ENCODE measurements around the gene LRP6. TPM values are rescaled to one million over a fixed set of nuclear protein-coding genes. Genes with fewer than 3 reads are reported as not detected.

The LRP6 gene
- total RNA-seq, 2 donors from 2014 or later, result 23.0 to 34.7 TPM

GRCh38 chr12:12099102-12099501 lies 167.7 kb downstream of the LRP6 start:
- 64% methylated on average over 6 of the region's 6 CpGs for WGBS
- Histone ChIP-seq H3K4me3 (no peak overlapping the region), H3K27me3 (replicated peaks; ENCODE audit: insufficient read depth) (no peaks in the 10 kb centered on the region), H3K36me3 (no peaks in the 10 kb centered on the region), H3K4me1 (replicated peaks) (no peaks in the 10 kb centered on the region), H3K9me3 (no peaks in the 10 kb centered on the region), H3K27ac (no peak overlapping the region)
- DNase-seq (ENCODE audit: low spot score), result no peak
- intact Hi-C loops (cut with DNase I), result no loop called here
- TF ChIP-seq, protein P1, sequence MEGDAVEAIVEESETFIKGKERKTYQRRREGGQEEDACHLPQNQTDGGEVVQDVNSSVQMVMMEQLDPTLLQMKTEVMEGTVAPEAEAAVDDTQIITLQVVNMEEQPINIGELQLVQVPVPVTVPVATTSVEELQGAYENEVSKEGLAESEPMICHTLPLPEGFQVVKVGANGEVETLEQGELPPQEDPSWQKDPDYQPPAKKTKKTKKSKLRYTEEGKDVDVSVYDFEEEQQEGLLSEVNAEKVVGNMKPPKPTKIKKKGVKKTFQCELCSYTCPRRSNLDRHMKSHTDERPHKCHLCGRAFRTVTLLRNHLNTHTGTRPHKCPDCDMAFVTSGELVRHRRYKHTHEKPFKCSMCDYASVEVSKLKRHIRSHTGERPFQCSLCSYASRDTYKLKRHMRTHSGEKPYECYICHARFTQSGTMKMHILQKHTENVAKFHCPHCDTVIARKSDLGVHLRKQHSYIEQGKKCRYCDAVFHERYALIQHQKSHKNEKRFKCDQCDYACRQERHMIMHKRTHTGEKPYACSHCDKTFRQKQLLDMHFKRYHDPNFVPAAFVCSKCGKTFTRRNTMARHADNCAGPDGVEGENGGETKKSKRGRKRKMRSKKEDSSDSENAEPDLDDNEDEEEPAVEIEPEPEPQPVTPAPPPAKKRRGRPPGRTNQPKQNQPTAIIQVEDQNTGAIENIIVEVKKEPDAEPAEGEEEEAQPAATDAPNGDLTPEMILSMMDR (IDR thresholded peaks at IDR 0.05), result no peak
- no peak for TF ChIP-seq POLR2AphosphoS5 (IDR thresholded peaks at IDR 0.05)
- no peak for TF ChIP-seq POLR2A (IDR thresholded peaks at IDR 0.05)

DNA sequence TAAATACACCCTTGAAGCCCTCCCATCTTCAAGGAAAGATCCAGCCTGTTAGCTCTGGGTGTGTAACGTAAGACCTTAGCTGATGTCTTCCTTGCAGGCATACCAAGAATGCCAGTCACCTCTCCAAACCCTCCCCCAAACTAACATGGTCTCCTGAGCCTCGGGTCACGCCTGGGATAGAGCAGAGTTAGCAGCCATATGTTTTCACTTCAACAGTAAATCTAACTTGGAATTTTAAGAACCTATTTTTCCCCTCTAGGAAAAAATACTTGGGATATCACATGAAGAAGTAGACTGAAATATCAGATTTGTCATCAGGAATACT lies 168.2 kb downstream of the LRP6 start:
- Histone ChIP-seq H3K27me3 (replicated peaks; ENCODE audit: insufficient read depth) (no peaks in the 10 kb centered on the region), H3K4me1 (replicated peaks) (no peaks in the 10 kb centered on the region), H3K36me3 (no peaks in the 10 kb centered on the region), H3K4me3 (no peak overlapping the region), H3K9me3 (no peaks in the 10 kb centered on the region), H3K27ac (no peak overlapping the region)
- WGBS, result 91% methylated on average over 3 of the region's 3 CpGs
- TF ChIP-seq POLR2A (IDR thresholded peaks at IDR 0.05), result no peak
- no peak for TF ChIP-seq POLR2AphosphoS5 (IDR thresholded peaks at IDR 0.05)
- TF ChIP-seq, protein P1 (IDR thresholded peaks at IDR 0.05), result no peak
- intact Hi-C loops (cut with DNase I), result no loop called here
- DNase-seq (ENCODE audit: low spot score), result no peak

- WGBS, result 68% methylated on average over 6 of the region's 6 CpGs
- DNase-seq (ENCODE audit: low spot score), result no peak
- Histone ChIP-seq H3K4me3 (no peak overlapping the region), H3K36me3 (no peaks in the 10 kb centered on the region), H3K27me3 (replicated peaks; ENCODE audit: insufficient read depth) (no peaks in the 10 kb centered on the region), H3K9me3 (no peaks in the 10 kb centered on the region), H3K4me1 (replicated peaks) (no peaks in the 10 kb centered on the region), H3K27ac (no peak overlapping the region)
- intact Hi-C loops (cut with DNase I), result no loop called here
- TF ChIP-seq POLR2AphosphoS5 (IDR thresholded peaks at IDR 0.05), result no peak
- TF ChIP-seq POLR2A (IDR thresholded peaks at IDR 0.05), result no peak
- TF ChIP-seq, protein P1 (IDR thresholded peaks at IDR 0.05), result no peak
Observed at GRCh38 chr12:12097891-12098690, 168.8 kb downstream of the LRP6 start.

- H3K9me3 ChIP-seq, result no peaks in the 10 kb centered on the region
- WGBS, result 54% methylated on average over 3 of the region's 3 CpGs
Observed at GRCh38 chr12:12095021-12095420, 171.8 kb downstream of the LRP6 start.

More at GRCh38 chr12:12095021-12095420, 171.8 kb downstream of the LRP6 start:
- Histone ChIP-seq H3K27ac (no peak overlapping the region), H3K4me3 (no peak overlapping the region), H3K27me3 (replicated peaks; ENCODE audit: insufficient read depth) (no peaks in the 10 kb centered on the region), H3K4me1 (replicated peaks) (no peaks in the 10 kb centered on the region), H3K36me3 (no peaks in the 10 kb centered on the region)
- TF ChIP-seq POLR2AphosphoS5 (IDR thresholded peaks at IDR 0.05) (no peak), POLR2A (IDR thresholded peaks at IDR 0.05) (no peak)
- TF ChIP-seq, protein P1 (IDR thresholded peaks at IDR 0.05), result no peak
- DNase-seq (ENCODE audit: low spot score), result no peak
- intact Hi-C loops (cut with DNase I), result no loop called here

Measured in prostate gland (tissue), 2 donors.